ENCODE data around the gene ZMIZ1.

ZMIZ1 gene

DNA sequence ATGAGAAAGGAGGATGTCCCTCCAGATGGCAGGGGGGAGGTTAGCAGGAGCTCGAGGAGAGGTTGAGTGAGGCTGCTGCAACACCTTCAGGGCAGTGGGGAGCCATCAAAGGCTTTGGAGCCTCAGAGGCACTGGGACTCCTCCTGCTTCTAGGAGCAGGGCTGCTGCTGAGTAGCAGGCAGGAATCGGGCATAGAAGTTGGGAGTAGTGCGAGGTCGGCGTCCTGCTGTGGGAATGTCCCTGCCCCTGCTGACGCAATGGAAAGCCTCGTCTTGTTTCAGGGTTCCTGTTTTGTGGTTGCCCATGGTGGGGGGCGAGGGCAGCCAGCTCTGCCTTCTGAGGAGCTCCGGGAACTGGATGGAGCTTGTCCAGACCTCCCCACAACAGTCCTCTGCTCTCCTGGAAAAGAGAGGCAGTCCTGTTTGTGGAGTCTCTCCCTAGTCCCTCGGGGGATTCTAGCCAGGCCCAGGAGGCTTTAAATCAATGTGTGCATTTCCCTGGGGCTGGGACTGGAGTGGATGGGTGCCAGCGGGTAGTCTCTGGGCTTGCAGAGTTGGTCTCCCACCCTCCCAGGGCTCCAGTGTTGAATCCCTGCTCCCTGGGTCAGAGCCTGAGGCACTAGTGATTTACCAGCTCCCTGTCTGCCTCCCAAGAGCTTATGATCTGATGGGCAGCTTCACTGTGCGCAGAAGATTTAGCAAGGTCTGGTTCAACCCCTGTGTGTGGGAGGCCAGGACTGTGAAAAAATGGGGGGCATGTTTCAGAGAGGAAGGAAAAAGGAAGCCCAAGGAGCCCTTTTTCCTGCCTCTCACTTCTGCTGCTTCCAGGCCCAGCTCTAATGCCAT is 179.8 kb downstream of the ZMIZ1 start:
- no peak for TF ChIP-seq POLR2A (IDR thresholded peaks at IDR 0.05; ENCODE audit: extremely low read depth, insufficient read length)
- peak; percentile 73 for TF ChIP-seq MYC (IDR thresholded peaks at IDR 0.05; ENCODE audit: low read depth, low read length)
- TF ChIP-seq, protein P1, sequence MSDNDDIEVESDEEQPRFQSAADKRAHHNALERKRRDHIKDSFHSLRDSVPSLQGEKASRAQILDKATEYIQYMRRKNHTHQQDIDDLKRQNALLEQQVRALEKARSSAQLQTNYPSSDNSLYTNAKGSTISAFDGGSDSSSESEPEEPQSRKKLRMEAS (IDR thresholded peaks at IDR 0.05; ENCODE audit: low read depth, low read length) = peak; percentile 67; the same call in 1 of the 2 replicates
- TF ChIP-seq, protein P2, sequence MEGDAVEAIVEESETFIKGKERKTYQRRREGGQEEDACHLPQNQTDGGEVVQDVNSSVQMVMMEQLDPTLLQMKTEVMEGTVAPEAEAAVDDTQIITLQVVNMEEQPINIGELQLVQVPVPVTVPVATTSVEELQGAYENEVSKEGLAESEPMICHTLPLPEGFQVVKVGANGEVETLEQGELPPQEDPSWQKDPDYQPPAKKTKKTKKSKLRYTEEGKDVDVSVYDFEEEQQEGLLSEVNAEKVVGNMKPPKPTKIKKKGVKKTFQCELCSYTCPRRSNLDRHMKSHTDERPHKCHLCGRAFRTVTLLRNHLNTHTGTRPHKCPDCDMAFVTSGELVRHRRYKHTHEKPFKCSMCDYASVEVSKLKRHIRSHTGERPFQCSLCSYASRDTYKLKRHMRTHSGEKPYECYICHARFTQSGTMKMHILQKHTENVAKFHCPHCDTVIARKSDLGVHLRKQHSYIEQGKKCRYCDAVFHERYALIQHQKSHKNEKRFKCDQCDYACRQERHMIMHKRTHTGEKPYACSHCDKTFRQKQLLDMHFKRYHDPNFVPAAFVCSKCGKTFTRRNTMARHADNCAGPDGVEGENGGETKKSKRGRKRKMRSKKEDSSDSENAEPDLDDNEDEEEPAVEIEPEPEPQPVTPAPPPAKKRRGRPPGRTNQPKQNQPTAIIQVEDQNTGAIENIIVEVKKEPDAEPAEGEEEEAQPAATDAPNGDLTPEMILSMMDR (IDR thresholded peaks at IDR 0.05; ENCODE audit: low read depth, low read length) = no peak
- H3K4me3 ChIP-seq (ENCODE audit: low read depth, low read length) = peak overlapping the region; percentile 22
- peak; percentile 81 for DNase-seq (ENCODE audit: low read depth)

DNA sequence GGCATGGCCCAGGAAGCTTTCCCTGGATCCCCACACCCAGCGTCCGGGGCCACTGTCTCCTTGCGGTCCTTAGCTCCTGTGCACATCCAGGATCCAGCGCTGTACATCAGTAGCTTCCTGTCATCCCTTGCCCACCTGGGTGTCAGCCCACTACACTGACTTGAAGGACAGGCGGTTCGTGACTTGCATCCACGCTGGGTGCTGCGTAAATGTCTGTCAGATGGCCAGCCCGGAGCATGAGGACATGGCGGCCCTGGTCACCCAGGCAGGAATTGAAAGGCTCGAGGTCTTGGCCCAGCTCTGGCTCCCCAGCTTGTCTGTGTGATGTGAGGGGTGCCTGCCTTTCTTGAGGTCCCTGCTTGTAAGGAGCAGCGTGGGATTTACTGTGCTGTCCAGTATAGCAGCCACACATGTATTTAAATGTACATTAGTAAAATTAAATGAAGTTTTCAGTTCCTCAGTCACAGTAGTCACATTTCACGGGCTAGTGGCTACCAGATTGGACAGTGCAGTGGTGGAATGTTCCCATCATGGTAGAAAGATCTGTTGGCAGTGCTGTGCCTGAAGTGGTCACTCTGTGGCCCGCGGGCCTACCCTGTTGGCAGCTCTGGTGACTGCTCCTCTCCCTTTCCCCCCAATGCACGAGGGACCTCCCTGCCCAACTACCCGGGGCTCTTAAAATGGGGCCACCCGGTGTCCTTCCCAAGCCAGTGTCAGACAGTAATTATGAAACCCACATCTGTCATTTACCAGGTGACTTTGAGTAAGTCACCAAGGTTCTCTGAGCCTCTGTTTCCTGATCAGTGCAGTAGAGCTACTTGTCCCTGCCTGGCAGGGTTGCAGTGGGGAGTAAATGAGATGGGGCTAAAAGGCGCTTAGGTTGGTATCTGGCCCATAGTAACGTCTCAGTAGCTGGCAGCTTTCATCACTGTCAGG is 180.7 kb downstream of the ZMIZ1 start:
- peak; percentile 41 for DNase-seq (ENCODE audit: low read depth)
- H3K4me3 ChIP-seq (ENCODE audit: low read depth, low read length) = no peak overlapping the region
- TF ChIP-seq MYC (IDR thresholded peaks at IDR 0.05; ENCODE audit: low read depth, low read length) (0 out of 2 replicates have a peak, but pooled peaks have one; percentile 9), POLR2A (IDR thresholded peaks at IDR 0.05; ENCODE audit: extremely low read depth, insufficient read length) (no peak)

DNA sequence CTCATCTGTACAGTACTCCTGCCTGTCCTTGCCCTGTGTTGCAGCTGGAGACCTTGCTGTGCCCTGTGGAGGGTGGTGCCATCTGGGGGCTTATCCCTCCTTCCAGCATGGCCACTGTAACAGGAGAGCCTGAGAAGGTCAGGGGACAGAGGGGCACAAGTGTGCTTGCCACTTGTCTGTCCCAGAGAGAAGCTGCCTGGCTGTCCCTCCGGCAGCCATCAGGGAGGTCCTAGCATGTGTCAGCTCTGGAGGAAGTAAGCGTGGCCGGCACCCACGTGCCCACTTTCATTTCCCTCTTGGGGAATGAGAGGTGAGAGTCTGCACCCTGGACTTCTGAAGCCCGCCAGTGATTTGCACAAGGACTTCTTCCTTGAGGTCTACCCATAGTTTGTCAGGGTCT is 181.5 kb downstream of the ZMIZ1 start:
- no peak overlapping the region for H3K4me3 ChIP-seq (ENCODE audit: low read depth, low read length)
- TF ChIP-seq MYC (IDR thresholded peaks at IDR 0.05; ENCODE audit: low read depth, low read length) (peak; percentile 55; the same call in 1 of the 2 replicates), POLR2A (IDR thresholded peaks at IDR 0.05; ENCODE audit: extremely low read depth, insufficient read length) (no peak)
- TF ChIP-seq, protein P1 (IDR thresholded peaks at IDR 0.05; ENCODE audit: low read depth, low read length) = peak; percentile 88
- TF ChIP-seq, protein P2 (IDR thresholded peaks at IDR 0.05; ENCODE audit: low read depth, low read length) = no peak
- DNase-seq (ENCODE audit: low read depth) = peak; percentile 76

DNA sequence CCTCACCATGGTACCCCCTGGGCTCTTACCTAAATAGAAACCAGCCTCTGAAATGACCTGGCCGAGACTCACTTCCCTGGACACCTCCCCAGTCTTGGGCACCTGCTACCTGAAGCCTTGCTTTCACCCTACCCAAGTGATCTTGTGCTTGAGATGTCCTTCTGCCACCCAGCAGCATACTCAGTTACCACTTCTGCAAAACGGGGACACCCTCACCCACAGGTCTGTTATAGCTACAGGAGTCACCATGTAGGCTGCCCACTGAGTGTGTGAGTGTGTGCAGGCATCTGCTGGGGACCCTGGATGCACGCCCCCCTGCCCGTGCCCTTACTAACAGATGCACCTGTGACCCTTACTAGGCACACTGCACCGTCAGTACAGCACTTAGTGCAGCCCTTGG is 183.7 kb downstream of the ZMIZ1 start:
- TF ChIP-seq, protein P1 (IDR thresholded peaks at IDR 0.05; ENCODE audit: low read depth, low read length) = no peak
- no peak for TF ChIP-seq POLR2A (IDR thresholded peaks at IDR 0.05; ENCODE audit: extremely low read depth, insufficient read length)
- TF ChIP-seq, protein P2 (IDR thresholded peaks at IDR 0.05; ENCODE audit: low read depth, low read length) = no peak
- TF ChIP-seq MYC (IDR thresholded peaks at IDR 0.05; ENCODE audit: low read depth, low read length) = no peak
- DNase-seq (ENCODE audit: low read depth) = no peak
- H3K4me3 ChIP-seq (ENCODE audit: low read depth, low read length) = no peak overlapping the region

DNA sequence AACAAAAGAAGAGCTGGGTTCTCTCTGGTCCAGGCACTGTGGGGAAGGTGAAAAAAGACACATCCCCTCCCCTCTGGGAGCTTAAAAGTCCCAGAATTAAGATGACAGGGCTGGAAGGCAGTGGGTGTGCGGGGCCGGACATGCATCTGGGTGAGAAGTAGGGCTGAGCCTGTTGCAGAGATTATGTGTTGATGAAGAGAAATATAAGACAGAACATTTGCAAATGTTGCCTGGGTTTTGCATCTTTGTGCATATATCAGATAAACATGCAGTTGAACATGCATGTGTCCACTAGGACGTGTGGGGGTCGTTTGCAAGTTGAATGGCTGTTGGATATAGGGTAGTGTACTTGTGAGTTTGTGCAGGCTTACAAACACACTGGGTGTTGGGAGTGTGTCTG is 184.2 kb downstream of the ZMIZ1 start:
- DNase-seq (ENCODE audit: low read depth) = no peak
- H3K4me3 ChIP-seq (ENCODE audit: low read depth, low read length) = no peak overlapping the region
- no peak for TF ChIP-seq POLR2A (IDR thresholded peaks at IDR 0.05; ENCODE audit: extremely low read depth, insufficient read length)
- TF ChIP-seq, protein P1 (IDR thresholded peaks at IDR 0.05; ENCODE audit: low read depth, low read length) = no peak

DNA sequence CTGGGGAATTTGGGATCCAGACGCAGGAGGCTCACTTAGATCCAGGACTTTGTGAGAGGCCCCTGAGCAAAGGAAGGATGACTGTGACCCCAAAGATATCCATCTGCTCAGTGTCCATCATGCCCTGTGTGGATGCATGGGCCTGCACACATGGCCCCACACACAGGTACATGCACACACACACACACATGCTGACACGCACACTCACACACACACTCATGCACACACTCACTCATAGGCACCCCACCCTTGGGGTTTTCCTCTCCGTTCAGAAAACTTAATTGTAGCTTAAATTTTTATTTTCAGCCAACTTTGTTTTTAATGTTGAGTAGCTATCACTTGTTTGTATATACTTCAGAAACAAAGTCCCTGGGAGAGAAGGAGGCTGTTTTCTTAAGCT is 184.9 kb downstream of the ZMIZ1 start:
- no peak overlapping the region for H3K4me3 ChIP-seq (ENCODE audit: low read depth, low read length)
- no peak for DNase-seq (ENCODE audit: low read depth)
- TF ChIP-seq MYC (IDR thresholded peaks at IDR 0.05; ENCODE audit: low read depth, low read length) (no peak), POLR2A (IDR thresholded peaks at IDR 0.05; ENCODE audit: extremely low read depth, insufficient read length) (no peak)
- TF ChIP-seq, protein P1 (IDR thresholded peaks at IDR 0.05; ENCODE audit: low read depth, low read length) = no peak
- TF ChIP-seq, protein P2 (IDR thresholded peaks at IDR 0.05; ENCODE audit: low read depth, low read length) = no peak

All from NB4 (cell line).